GM19099 (cell line): ENCODE results near the gene SIL1.

Source experiments
- POLR2A ChIP-seq: IDR thresholded peaks from 3 replicates; pipeline ENCODE4 v1.6.1; 2011; ENCODE audit warnings: low read depth; ENCODE audit not compliant: insufficient read length; ENCODE audit errors: extremely low read depth

Gene SIL1

DNA sequence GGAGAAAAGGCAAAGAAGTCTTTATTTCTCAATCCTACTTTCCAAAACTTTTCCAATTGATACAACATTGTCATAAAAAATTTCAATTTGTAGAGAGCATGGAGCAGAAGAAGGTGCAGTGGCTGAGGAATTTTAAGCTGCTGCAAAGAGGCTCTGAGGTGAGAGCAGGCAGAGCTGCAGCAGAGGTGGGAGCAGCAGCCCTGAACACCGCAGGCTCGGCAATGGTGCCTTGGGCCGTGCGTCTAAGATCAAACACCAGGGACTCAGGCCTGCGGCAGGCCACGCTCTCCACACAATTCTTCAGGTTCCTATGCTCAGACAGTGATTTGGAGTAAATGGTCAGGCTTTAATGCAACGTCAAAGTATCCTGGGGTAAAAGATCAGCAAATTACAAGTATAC lies 46.3 kb downstream of the SIL1 start:
- TF ChIP-seq POLR2A: no peak

DNA sequence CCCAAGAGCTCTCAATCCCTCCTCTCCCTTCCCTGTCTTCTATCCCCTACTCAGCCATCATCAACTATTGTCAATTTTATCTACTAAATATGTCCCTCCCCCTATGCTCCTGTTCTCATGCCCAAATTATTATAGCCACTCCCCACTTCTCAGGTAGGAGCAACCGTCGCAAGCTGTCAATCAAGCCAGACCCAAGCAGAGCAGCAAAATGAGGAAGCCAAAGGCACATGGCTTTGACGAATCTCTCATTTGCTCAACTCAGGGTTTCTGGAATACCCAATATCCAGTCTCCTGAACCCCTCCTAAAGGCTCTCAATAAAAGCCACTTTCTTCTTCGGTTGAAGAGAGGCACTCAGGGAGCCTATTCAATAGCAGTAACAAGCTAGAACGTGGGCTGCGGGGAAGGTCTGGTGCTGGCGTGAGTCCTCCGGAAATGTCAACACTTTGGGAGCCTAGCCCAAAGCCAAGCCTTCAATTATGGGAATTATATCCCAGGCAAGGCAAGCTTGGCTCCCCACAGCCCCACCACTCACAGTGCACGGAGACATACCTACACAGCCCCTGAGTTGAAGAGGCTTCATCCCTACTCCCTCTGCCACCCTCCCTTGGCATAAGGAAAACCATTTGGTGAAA lies 47.7 kb downstream of the SIL1 start:
- no peak for TF ChIP-seq POLR2A

DNA sequence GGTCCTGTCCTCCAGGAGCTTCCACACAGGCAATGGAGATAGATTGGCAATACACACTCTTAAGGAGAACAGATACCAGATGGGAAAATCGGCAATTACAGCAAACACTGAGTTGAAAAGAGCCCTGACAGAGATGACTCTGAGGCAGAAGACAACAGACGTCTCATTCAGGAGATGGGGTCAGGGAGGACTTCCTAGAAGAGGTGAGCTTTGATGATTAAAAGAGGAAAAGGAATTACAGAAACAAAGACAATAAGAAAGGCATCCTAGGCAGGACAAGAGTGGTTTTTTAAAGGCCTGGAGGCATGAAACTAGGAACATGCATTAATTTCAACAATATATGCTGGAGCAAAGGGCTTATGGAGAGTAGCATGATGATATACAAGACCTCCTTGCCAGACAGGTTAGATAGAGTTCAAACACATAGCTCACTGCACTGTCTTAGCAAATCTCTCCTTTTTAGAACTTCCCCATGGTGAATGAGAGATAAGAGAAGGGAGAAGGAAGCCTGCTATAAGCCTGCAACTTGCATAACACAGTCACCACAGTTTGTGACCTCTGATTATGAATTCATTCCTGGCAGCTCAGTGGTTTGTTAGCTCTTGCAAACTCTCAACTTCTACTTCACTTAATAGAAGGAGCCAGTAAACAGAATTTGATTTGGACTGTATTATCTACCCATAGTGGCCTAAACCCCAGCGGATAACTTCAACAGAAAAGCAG lies 48.5 kb downstream of the SIL1 start:
- TF ChIP-seq POLR2A: no peak

DNA sequence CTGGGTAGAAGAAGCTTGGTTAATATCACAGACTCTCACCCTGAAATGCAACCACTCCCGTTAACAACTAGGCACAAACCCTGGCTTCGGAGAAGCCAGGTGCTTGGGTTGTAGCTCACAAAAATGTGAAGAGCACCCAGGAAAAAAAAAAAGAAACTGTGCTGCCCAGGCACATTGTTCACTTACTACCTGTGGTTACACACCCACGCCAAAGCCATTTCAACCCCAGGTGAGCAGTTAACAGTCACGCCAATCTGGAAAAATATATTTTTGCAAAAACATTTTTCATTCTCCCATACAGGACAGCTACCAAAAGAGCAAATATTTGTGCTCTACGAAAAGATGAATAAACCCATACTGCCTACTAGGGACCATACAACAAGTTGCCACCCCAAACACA lies 49.2 kb downstream of the SIL1 start:
- no peak for TF ChIP-seq POLR2A

DNA sequence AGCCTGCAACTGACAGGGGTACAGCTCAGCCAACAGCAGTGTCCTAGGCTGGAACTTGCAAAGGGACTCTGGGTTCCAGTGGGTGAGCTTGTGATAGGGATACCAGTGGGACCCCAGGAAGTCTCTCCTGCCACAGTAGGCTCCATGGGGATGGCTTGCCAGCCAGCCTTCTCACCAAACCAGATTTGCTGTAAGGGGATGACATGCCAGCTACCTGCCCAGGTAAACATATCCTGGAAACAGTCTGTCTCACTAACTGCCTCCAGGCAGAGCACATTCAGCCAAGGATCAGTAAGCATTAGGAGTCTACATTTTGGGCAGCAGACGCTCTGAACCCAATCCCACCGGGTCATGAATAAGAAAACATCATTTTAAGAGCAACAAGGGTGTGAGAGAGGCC lies 49.9 kb downstream of the SIL1 start:
- no peak for TF ChIP-seq POLR2A

DNA sequence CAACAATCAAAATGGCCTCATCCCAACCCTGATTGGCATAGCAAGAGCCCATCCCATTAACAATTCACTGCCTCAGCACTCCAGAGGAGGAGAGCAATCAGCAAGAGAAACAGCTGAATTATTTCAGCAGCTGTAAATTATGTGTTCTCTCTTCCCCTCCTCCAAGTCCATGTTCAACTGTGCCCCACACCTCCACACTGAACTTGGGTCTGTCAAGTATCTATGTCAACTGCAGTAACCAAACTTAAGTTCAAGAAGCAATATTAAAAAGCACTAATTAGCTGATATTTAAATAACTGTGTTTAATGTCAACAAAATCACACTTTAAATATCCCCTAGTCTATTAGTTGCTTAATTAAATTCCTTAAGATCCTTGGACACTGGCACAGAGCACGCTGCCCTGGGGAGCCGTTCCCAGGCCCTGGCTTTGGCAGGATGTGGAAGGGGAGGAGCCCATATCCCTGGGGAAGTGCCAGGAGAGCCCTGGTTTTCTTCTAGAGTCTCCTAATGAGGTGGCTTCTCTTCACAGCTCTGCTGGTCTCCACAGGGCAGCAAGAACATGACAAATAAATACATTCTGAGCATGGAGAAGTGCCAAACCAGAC lies 50.6 kb downstream of the SIL1 start:
- TF ChIP-seq POLR2A: no peak

DNA sequence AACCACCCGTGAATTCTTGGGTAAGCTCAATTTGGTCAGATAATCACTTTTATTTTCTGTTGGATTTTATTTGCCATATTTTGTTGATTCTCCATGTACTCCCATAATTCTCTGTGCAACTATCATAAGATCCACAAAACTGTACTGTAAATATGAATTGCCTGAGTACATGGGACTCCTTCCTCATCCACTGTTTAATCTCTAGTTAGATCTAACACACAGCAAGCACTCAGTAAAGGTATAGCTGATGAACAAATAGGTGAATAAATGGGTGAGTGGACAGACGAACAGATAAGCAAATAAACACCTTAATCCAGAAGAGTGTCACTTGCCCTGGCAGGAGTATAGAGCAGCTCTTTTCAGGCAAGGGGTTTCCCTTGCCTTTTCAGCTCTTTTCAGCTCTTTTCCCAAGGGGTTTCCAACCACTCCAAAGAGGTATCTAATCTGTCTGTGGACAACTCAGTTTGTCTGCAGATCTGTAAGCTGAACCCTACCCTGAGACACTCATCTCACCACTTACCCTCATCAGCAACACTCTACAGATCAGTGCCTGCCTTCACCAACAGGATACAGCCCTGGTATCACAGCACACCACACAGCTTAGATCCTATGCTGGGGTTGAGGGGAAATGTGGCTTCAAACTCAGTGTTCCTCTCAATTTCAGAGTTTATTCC lies 51.2 kb downstream of the SIL1 start:
- TF ChIP-seq POLR2A: no peak

DNA sequence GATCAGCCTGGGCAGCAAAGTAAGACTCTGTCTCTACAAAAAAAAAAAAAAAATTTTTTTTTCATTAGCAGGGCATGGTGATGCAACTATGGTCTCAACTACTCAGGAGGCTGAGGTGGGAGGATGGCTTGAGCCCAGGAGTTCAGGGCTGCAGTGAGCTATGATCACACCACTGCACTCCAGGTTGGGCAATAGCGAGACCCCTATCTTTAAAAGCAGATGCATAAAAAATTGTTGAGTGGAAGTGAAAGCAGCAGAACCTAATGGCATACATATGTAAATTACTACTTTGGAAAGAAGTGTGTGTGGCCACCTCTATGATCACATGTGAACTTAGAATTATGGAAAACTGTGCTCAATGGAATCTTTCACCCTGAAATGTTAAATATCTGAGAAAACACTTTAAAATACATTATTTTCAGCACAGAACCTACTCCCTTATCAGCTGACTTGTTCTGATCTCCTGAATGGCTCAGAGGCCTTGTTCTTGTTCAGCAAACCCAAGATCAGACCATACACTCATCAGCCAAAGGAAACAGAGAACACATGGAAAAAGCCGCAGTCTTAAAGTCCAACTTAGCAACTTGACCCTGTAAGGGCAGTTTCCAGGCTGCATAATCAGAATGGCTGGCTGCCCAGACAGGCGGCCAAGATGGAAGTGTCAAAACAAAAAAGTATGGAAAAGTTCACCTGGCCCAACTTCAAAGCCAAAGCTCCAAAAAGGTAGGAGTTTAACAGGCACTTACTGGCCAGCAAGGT lies 56.5 kb downstream of the SIL1 start:
- no peak for TF ChIP-seq POLR2A

DNA sequence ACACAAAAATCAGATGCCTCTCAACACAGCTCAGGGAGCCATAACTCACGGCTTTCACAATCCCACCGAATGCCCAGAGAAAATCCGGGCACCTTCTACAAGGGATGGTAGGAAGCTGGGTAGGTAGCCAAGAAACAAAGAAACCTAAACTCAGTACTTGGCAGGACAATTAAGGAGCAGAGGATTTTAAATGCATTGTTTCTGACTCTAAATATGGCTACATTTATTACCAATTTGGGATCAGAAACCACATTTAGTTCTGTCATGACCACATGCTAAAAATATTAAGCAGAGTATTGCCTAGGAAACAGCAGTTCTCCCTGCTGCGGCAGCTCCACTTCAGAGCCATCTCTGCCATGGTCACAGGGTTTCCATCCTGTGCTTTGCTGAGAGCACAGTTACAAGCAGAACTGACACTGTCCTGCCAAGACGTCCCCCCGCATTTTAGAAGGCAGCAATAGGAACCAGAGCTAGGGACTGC lies 57.5 kb downstream of the SIL1 start:
- TF ChIP-seq POLR2A: no peak

DNA sequence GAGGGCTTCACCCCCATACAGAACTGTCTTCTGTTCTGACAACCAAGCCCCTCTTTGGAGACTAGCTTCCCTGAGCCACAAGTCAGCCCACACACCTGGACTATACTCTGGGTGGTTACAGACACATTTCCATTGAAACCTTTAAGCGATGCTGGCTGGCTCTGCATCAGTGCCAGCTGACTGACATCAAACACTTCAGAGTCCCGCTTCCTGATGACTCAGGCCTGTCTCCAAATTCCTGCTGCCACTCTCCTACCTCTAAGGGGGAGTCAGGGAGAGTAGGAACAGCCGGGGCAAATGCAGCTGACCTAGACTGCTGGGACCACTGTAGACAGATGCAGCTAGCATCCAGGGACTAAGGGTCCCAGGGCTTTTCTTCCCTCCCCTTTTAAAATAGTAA lies 59.4 kb downstream of the SIL1 start:
- TF ChIP-seq POLR2A: no peak

DNA sequence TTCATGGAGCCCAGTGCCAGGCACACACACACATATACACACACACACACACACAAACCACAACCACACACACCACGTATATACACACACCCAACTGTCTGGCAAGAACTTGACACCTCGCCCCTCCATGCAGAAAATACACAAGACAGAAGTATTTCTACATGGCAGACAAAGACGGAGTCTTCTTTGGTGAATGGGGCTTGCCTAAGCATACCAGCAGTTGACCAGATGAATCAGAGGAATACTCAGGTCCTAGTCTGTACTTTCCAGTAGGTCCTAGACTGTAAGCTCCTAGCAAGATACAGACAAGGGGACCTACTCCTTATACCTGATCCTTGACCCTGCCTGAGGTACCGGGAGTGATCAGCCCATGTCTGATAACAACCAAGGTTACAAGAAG lies 60.1 kb downstream of the SIL1 start:
- no peak for TF ChIP-seq POLR2A

DNA sequence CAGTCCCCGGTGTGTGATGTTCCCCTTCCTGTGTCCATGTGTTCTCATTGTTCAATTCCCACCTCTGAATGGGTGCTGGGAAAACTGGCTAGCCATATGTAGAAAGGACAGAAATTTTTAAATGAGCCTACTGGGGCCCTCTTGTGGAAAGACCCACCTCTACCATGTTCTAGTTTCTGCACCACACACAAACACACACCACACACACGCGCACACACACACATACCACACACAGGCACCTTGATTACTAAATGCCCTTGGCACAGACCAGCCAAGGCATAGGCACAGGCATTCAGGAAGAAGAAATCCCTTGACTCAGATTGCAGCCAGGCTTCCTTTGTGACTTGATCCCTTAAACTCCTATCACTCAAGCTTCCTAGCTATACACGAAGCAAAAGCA lies 60.5 kb downstream of the SIL1 start:
- no peak for TF ChIP-seq POLR2A

DNA sequence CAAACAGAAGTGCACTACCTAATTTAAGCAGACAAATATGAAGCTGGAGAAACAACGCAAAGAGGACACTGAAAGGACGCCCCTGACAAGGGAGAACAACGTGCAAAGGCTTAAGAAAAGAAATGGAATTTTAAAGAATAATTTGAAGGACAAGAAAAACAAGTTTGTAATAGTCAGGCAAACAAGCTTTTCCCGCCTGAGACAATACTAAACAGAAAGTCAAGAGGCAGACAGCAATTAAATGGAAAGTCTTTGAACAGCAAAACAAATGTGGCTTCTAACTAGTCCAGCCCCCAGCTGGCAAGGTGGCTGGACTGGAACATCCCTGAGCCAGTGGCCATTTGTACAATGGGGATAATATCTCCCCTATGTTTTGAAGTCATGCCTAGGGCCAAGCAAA lies 63.3 kb downstream of the SIL1 start:
- TF ChIP-seq POLR2A: no peak

DNA sequence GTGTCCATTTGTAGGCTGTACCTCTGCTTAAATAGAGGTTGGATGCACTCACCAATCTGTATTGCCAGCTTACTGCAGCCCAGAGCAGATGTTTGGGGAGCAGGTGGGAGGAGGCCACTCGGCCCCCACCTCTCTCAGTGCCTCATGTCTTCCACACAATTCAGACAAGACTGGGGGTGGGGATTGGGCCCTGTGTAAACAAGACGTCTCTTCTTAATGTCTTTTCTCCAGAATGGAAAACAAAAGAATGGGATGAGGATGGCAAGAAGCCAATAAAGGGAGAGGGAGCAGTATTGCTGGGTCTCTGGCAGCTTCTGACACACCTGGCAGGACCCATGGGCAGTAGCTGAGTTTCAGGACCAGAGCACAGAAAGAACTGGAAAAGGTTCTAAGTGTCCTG lies 64.9 kb downstream of the SIL1 start:
- TF ChIP-seq POLR2A: no peak

DNA sequence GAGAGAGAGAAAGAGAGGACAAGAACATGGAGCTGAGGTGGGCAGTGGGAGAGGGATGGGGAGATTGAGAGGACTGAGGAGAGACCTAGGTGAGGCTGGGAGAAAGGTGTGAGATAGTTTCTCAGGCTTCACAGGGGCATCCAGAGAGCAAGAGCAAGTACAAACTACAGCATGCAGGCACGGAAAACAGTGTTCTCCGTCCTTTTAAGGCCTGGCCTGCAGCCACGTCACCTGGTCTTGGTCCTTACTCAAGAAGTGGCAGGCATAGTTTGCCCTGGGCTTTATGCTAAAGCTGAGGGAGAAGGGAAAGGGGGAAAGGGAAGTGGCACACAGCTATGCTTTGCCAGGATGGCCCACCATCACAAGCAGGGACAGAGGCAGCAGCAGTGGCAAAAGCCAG lies 65.7 kb downstream of the SIL1 start:
- no peak for TF ChIP-seq POLR2A
